HG02938 (cell line): ENCODE results near the gene LRRC32.

Experiments used
- ATAC-seq: cut with Tn5 transposase; IDR thresholded peaks from one replicate; pipeline ENCODE4 v1.9.1; 2021; ENCODE audit warnings: mild to moderate bottlenecking, moderate library complexity; ENCODE audit not compliant: unreplicated experiment

The LRRC32 gene, protein sequence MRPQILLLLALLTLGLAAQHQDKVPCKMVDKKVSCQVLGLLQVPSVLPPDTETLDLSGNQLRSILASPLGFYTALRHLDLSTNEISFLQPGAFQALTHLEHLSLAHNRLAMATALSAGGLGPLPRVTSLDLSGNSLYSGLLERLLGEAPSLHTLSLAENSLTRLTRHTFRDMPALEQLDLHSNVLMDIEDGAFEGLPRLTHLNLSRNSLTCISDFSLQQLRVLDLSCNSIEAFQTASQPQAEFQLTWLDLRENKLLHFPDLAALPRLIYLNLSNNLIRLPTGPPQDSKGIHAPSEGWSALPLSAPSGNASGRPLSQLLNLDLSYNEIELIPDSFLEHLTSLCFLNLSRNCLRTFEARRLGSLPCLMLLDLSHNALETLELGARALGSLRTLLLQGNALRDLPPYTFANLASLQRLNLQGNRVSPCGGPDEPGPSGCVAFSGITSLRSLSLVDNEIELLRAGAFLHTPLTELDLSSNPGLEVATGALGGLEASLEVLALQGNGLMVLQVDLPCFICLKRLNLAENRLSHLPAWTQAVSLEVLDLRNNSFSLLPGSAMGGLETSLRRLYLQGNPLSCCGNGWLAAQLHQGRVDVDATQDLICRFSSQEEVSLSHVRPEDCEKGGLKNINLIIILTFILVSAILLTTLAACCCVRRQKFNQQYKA

DNA sequence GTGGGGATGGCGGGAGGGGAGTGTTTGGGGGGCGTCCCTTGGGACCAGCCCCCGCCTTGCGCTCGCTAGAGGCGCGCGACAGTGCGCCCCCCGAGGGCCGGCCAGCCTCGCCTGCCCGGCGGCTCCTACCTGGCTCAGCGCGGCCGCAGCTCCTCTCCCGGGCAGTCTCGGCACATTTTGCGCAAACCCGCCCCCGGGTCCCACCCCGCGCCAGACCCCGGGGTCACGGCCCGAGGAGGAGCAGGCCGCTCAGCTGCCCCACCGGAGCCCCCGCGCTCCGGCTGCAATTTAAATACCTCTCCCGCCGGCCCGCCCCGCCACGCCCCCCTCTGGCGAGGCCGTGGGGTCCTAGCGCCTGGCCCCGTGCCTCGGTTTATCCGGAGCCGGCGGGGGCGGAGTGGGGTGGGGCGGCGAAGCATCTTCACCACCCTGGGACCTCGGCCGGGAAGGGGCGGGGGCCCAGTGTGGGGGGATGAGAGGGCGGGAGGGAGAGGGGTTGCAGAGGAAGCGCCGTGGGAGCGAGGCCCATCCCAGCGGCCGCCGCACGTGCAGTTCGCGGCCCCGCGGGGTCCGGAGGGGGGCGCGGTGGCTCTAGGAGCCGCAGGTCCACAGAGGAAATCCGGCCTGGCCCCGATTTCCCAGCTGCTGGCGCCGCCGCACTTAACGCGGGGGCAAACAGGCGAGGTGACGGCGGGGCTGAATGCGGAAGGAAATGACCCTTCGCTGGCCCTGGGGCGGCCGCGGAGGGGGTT is at the start of gene LRRC32:
Gene LRRC32 (minus strand): TSS at position 263 of the 752 bp plus-strand sequence. CDS start 4,793 bp downstream, outside the sequence.
- no peak for ATAC-seq

DNA sequence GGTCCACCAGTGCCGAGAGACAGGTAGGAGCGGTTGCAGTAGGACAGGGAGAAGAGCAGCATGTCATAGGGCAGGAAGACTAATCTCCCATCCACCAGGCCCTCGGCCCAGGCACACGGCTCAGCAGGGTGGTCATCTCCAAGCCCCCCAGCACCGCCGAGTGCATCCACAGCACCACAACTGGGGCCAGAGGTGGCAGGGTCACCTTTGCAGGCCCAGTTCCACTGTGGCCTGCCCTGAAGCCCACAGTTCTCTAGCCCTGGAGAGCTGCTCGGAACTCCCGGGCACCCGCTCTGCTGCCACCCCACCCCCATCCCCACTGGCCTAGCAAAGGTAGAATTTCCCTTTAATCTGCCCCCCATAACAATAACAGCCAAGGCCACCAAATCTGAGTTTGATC is 49.1 kb upstream of the LRRC32 start:
- no peak for ATAC-seq

DNA sequence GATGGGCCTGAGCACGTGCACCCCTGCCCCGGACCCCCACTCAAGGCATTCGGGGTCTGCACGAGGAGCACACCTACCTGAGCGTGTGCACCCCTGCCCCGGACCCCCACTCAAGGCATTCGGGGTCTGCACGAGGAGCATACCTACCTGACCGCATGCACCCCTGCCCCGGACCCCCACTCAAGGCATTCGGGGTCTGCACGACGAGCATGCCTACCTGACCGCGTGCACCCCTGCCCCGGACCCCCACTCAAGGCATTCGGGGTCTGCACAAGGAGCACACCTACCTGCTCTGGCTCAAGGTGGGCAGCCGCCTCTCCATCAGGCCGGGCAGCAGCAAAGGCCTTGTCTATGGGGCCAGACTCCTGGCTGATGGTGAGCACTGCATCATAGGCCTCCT is 48.7 kb upstream of the LRRC32 start:
- no peak for ATAC-seq

DNA sequence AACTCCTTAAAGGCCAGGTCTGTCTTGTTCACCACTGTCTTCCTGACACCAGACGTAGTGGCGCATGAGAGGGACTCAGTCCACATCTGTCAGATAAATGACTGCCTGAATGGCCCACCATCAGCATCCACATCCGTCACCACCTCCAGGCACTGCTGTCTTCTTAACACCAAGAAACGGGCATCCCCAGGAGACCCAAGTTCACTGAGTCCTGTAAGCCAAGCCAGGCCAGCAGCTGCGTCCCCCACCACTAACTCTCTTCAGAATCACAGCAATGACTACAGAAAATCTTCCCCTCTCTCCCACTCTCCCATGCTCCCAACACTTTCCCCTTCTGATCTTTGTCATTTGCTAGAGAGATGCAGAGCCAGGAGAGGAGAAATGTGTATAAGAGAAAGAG is 47.3 kb upstream of the LRRC32 start:
- no peak for ATAC-seq

DNA sequence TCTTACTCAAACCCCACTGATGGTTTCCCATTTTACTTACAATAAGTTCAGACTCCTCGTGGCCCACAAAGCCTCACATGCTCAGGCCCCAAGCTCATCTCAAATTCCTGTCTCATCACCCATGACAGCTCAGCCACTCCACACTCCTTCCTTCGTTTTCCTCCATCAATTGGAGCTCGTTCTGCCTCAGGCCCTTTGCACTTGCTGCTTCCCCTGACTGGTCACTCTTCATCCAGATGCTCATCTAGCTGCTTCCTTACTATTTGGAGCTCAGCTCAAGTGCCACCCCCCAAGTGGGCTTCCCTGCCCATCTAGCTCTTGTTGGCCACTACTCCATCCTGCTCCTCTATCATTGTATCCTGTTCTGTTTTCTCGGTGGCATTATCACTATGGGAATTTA is 46.8 kb upstream of the LRRC32 start:
- no peak for ATAC-seq

DNA sequence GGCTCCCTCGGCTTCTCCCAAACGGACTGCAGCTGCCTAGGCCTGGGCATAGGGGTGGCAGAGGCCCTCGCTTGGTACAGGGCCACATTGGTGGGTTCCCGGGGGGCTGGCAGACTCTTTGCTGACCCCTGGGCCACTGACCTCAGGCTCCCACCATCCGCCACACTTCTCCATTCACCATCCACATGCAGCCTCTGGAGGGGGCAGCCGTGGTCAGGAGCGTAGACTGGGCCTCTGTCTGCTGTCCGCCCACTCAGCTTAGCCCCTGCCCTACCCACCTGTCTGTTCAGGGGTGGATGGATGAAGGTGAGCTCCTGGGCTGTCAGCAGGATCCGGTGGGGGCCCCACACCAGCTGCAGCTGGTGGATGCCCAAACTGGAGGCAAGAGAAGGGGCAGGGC is 45.7 kb upstream of the LRRC32 start:
- no peak for ATAC-seq

DNA sequence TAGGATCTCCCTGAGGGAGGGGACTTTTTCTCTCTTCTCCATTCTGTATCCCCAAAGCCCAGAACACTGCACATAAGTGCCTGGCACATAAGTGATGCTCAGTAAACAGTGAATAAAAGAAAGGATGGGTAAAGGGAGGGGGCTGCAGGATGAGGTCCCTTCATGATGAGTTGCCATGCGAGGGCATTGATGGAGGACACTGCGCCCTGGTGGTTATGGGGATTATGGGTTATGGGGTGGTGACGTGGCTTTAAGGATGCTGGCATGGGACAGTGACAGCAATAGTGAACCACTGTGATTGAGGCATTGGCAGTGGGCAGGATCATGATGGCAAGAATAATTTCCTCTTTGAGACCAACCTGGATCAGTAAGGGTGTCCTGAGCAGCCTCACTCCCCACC is 43.9 kb upstream of the LRRC32 start:
- ATAC-seq: no peak

DNA sequence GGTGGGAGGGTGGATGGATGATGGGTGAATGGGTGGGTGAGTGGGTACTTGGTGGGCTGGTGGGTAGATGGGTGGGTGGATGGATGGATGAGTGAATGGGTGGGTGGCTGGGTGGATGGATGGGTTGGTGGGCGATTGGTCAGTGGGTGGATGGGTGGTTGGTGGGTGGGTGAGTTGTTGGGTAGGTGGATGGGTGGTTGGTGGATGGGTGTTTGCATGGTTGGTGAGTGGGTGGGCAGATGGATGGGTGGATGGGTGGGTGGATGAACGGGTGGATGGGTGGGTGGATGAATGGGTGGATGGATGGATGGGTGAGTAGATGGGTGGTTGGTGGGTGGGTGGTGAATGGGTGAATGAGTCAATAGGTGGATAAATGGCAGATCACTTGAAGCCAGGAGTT is 43.0 kb upstream of the LRRC32 start:
- no peak for ATAC-seq

DNA sequence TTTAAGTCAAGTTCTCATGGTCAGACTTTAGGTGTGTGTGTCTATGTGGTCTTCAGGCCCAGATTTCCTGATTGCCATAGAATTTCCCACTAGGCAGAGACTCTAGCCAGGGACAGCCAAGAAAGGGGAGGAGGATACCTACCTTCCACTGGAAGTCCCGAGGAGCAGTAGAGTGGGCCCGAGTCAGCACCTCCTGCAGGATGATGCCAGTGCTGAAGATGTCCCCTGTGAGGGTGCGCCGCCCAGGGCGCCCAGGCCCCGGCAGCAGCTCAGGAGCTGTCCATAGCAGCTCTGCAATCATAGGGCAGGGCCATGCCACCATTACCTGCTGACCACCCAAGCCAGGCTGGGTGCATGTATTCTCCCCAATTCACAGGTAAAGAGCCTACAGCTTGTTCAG is 41.6 kb upstream of the LRRC32 start:
- ATAC-seq: no peak

DNA sequence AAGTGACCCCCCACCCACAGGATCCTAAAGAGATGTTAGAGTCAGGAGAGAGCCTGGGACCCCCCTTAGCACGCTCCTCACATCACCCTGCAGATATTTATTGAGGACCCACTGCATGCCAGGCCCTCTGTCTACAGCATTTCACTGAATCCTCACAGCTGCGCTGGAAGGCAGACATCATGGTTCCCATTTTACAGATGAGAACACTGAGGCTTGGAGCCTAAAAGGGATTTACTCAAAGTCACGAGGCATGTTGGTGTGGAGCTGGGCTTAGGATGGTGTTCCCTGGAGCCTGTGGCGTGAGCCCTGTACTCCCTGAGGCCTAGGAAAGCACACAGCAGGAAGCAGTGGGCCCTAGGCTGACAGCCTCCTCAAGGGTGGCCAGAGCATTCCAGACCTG is 39.2 kb upstream of the LRRC32 start:
- no peak for ATAC-seq

DNA sequence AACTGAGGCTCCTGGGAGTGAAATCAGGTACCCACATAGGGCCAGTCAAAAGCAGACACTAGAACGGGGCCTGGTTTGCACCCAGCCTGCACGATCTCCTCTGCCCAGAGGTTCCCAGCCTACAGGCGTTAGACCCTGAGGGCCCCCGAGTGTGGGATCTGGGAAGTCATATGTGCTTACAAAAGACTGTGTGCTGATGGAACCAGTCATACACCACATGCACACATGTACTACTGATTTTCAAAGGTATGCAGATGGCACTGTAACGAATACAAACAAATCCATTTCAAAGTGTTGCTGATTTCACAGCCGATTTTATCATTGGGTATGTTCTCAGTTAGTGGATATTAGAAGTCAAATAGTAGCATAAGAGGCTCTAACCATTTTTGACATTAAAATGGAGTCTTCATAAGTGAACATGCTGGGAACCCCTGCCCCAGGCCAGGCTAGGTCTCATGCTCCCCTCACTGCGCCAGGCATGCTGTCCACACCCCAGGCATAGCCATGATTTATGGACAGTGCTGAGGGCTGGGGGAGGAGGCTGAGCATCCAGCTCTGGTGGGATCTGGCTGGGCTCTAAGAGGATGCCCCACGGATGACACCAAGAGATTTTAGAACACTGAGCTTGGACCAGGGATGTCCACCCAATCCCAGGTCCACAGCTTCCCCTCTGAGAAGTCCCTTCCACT is 38.6 kb upstream of the LRRC32 start:
- no peak for ATAC-seq

DNA sequence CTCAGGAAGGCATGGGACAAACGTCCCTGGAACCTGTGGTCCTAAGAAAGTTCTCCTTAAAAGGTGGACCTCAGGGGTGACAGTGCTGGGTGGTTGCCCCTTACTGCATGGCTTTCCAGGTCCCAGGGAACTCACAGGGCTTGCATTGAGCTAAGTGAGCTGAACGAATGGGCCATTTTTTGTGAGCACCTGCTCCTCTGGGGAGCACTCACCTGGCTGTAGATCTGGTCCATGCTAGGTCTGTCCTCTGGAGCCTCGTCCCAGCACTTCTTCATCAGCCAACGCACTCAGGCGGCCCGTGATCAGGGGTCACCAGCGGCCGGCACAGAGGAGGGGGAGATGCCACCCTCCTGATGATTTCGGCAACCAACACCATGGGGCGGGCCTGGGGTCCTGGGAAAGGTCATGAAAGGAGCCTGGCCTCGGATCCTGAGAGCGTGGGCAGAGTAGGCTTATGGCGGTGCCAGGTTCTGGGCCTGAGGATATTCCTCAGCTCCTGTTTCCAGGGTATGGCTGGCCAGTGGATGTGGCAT is 36.8 kb upstream of the LRRC32 start:
- ATAC-seq: no peak

DNA sequence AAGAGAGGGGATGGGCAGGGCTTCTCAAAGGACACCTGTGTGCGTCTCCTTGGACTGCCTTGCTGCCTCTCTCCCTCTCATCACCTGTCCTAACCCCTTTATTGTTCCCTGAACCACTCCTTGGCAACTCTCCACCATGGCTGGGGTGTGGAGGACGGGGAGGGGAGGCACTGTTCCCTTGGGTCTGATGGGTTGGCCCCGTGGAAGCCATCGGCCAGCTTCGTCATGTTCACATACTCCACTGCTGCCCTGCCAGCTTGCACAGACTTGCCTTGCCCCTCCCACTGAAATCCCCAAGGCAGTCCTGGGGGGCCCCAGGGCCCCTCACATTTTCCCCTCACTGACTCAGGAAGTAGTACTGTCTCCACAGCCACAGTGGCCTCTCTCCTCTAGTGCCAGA is 36.1 kb upstream of the LRRC32 start:
- no peak for ATAC-seq

DNA sequence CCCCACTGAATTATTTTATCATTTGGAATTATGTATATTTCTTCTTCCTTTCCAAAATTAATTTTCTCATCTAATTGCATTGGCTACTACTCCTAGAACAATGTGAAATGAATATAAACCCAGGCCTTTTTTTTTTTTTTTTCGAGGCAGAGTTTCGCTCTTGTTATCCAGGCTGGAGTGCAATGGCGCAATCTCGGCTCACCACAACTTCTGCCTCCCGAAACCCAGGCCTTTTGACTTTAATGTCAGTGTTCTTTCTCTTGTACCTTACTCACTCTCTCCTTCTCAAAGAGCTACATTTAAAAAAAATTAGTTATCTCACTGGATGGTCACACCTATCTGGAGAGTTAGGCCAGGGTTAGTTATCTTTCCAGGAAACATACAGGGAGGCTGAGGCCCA is 35.3 kb upstream of the LRRC32 start:
- ATAC-seq: no peak

DNA sequence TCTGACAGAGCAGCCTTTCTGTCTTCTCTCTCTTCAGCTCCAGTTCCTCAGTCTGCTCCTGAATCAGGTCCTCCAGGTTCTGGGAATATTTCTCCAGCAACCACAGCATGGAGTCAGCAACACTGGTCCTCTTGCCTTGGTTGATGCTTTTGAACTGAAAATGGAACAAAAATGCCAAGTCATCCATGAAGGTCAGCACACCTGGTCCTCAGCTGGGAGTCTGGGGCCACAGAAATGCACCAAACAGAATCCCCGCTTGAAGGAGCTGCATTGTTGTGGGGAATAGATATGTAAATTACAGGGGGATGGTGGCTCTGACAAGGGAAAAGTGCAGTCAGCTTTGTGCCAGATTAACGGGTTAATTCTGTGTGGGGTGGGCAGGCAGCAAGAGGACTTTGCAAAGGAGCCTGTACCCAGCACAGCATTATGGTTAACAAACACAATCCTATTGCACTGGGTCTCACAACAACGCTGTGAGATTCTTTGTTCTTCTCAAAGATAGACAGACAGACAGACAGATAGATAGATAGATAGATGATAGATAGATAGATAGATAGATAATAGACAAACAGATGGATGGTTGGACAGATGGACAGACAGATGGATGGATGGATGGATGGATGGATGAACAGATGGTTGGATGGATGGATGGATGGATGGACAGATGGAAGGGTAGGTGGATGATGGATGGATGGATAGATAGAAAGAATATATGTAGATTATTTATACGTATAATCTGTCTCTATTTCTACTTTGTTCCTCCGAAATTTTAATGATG is 33.8 kb upstream of the LRRC32 start:
- ATAC-seq: no peak

DNA sequence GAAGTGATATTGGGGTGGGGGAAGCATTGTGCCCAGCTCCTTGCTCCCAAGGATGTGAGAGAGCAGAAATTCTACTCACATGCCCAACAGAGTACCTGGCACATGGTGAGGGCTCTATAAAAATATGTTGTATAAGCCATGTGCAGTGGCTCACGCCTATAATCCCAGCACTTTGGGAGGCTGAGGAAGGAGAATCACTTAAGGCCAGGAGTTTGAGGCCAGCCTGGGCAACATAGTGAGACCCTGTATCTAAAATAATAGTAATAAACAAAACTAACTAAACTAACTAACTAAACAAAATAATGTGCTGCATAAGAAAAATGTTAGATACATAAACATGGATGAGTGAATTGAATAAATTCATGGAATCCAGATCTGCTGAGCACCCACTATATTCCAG is 33.2 kb upstream of the LRRC32 start:
- no peak for ATAC-seq

DNA sequence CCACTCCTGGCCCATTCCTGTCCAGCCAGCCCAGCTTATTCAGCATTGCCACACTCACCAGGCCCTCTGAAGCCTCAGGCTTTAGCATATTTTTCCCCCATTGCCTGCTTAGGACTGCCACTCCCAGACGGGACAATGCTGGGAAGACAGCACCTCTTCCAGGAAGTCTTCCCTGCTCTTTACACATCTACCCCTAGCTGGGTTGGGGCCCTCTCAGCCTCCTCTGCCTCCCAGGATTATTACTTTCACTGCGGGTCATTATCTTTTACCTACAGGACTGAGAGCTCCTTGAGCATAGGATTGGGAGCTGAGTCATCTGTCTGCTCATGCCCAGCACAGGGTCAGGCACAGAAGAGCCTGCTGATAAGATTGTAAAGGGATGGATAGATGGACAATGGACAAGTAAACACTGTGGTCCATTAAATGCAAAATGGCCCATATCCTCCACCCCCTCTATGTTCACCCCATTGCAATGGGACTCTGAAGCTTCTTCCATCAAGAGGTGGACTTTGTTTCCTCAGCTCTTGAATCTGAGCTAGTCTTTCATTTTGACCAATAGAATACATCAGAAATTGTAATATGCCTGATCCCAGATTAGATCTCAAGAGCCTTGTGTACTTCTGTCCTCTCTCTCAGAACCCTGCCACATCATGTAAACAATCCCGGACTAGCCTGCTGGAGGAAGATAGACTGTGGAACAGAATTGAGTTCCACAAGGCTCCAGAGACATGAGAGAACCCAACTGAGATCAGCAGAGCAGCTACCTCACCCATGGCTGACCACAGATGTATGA is 32.0 kb upstream of the LRRC32 start:
- no peak for ATAC-seq

DNA sequence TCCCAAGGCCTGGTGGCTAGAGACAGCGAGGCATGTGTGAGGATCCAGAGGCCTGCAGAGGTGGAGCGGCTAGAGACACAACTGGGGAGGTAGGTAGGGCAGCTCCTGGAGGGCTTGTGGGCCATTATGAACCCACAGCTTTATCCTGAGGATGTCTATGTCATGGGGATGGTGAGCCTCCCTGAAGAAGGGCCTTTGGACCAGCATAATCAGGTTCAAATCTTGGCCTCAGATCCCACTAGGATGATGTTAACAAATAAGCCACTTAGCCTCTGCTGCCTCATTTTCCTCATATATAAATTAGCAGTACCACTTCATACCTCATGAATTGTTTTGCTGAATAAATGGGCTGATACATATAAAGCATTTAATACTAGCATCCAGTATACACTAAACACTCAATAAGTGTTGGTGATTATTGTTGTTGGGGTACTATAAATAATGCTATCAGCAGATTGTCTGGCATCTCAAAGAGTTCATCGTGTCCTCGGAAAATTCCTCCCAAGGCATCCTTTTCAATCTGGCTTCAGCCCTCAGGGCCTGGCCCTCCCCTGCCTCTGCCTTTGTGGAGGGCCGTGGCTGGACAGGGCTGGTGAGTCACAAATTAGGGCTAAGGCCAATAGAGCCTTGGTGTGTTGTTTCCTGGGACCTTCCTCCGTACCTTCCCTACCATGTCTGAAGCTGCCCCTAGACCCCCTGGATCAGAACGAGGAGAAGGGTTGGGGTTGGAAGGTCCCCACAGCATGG is 30.9 kb upstream of the LRRC32 start:
- no peak for ATAC-seq
